IMR-90 (cell line): ENCODE results near the gene VKORC1L1.

Experiments used
- CEBPB ChIP-seq: IDR thresholded peaks from 2 replicates; pipeline ENCODE4 v1.6.1; 2012; ENCODE audit warnings: low read depth, low read length, improper control_type of control experiment
- CTCF ChIP-seq: conservative IDR thresholded peaks from 2 replicates; pipeline ENCODE4 v1.5.1; 2012; ENCODE audit warnings: mild to moderate bottlenecking, low read depth, low read length, improper control_type of control experiment
- FOS ChIP-seq: fragments of 150-350 bp; IDR thresholded peaks from 2 replicates; pipeline ENCODE4 v1.6.1; 2016; ENCODE audit warnings: low read depth, low read length
- MAFK ChIP-seq: IDR thresholded peaks from 2 replicates; pipeline ENCODE4 v1.6.1; 2012; ENCODE audit warnings: low read depth, low read length, improper control_type of control experiment
- MAZ ChIP-seq: IDR thresholded peaks from 2 replicates; pipeline ENCODE4 v1.6.1; 2012; ENCODE audit warnings: low read depth, mild to moderate bottlenecking, low read length, improper control_type of control experiment, moderate library complexity, borderline replicate concordance
- POLR2A ChIP-seq: IDR thresholded peaks from 2 replicates; pipeline ENCODE4 v1.6.1; 2012; ENCODE audit warnings: mild to moderate bottlenecking, low read depth, low read length
- RAD21 ChIP-seq: IDR thresholded peaks from 2 replicates; pipeline ENCODE4 v1.6.1; 2012; ENCODE audit warnings: low read length, improper control_type of control experiment
- RCOR1 ChIP-seq: IDR thresholded peaks from 2 replicates; pipeline ENCODE4 v1.6.1; 2012; ENCODE audit warnings: mild to moderate bottlenecking, low read length, improper control_type of control experiment; ENCODE audit not compliant: insufficient replicate concordance
- RFX5 ChIP-seq: IDR thresholded peaks from 2 replicates; pipeline ENCODE4 v1.8.0; 2012; ENCODE audit warnings: low read depth, mild to moderate bottlenecking, low read length, moderate library complexity
- SMC3 ChIP-seq: fragments of 150-350 bp; IDR thresholded peaks from 2 replicates; pipeline ENCODE4 v1.6.1; 2016; ENCODE audit warnings: low read depth, mild to moderate bottlenecking, antibody characterized with exemption, low read length, moderate library complexity
- USF2 ChIP-seq: fragments of 150-350 bp; IDR thresholded peaks from 2 replicates; pipeline ENCODE4 v1.6.1; 2017; ENCODE audit warnings: mild to moderate bottlenecking, antibody characterized with exemption, low read length, low read depth

- no peak for TF ChIP-seq CTCF
- TF ChIP-seq RAD21, result no peak
- no peak for TF ChIP-seq POLR2A
- TF ChIP-seq RCOR1, result no peak
- TF ChIP-seq RFX5, result no peak
- no peak for TF ChIP-seq FOS
- TF ChIP-seq SMC3, result no peak
- TF ChIP-seq MAZ, result no peak
- no peak for TF ChIP-seq MAFK
- no peak for TF ChIP-seq USF2
- TF ChIP-seq CEBPB, result no peak
These were observed 102.0 kb downstream of the VKORC1L1 start for GRCh38 chr7:65974876-65975275.
